AG04449 (cell line): ENCODE results near the gene RPL39L.
"Not testable (repeated sequence)": the region's sequence is repeated elsewhere in the genome, so short reads cannot be mapped to it uniquely, and the experiment has no call there.

ENCODE experiments used
- CTCF ChIA-PET: fragments of 350-600 bp; formaldehyde crosslinking; extraction: SDS; loops from one replicate; lab custom pipeline; 2021; ENCODE audit warnings: antibody characterized with exemption; lab: Yijun Ruan, JAX
- POLR2A ChIA-PET: fragments of 400-600, 350-600 bp; formaldehyde crosslinking; extraction: SDS; loops from one replicate; lab custom pipeline; 2020; ENCODE audit warnings: antibody characterized with exemption, inconsistent platforms; lab: Yijun Ruan, JAX
- DNase-seq: peaks from one replicate; pipeline ENCODE4 v3.0.0-alpha.2; 2010; ENCODE audit warnings: low read depth, low spot score
- H3K4me3 ChIP-seq: 2 replicates; pipeline ENCODE4 v1.5.1; 2011; ENCODE audit warnings: low read depth, mild to moderate bottlenecking, control low read depth, low read length
- TF ChIP-seq, protein P1 (sequence below): IDR thresholded peaks from one replicate; pipeline ENCODE4 v1.5.1; 2011; ENCODE audit warnings: mild to moderate bottlenecking, moderate library complexity, low read length, control low read depth, inconsistent platforms; ENCODE audit not compliant: insufficient read depth; ENCODE audit errors: missing control alignments

Gene RPL39L

GRCh38 chr3:187150186-187150585, 10.9 kb upstream of the RPL39L start:
- ChIA-PET POLR2A (no interaction called here), CTCF (interaction anchor here (1.0 to 5.2 kb wide), 4 partner anchors 10 to 85 kb away, joined by 3 to 53 read pairs (median 12); partner anchors contain the start of gene RPL39L)
- no peak overlapping the region for H3K4me3 ChIP-seq
- no peak for DNase-seq
- TF ChIP-seq, protein P1, sequence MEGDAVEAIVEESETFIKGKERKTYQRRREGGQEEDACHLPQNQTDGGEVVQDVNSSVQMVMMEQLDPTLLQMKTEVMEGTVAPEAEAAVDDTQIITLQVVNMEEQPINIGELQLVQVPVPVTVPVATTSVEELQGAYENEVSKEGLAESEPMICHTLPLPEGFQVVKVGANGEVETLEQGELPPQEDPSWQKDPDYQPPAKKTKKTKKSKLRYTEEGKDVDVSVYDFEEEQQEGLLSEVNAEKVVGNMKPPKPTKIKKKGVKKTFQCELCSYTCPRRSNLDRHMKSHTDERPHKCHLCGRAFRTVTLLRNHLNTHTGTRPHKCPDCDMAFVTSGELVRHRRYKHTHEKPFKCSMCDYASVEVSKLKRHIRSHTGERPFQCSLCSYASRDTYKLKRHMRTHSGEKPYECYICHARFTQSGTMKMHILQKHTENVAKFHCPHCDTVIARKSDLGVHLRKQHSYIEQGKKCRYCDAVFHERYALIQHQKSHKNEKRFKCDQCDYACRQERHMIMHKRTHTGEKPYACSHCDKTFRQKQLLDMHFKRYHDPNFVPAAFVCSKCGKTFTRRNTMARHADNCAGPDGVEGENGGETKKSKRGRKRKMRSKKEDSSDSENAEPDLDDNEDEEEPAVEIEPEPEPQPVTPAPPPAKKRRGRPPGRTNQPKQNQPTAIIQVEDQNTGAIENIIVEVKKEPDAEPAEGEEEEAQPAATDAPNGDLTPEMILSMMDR = no peak

DNA sequence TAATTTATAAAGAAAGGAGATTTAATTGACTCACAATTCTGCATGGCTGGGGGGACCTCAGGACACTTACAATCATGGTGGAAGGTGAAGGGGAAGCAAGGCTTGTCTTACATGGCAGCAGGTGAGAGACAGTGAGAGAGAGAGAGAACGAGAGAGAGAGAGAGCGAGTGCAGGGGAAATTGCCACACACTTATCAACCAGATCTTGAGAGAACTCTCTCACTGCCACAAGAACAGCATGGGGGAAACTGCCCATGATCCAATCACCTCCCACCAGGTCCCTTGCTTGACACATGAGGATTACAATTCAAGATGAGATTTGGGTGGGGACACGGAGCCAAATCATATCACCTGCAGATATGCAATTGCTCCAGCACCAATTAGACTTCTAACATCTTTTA, 7.1 kb upstream of the RPL39L start:
- ChIA-PET CTCF (no interaction called here), POLR2A (no interaction called here)
- DNase-seq = no peak
- TF ChIP-seq, protein P1 = no peak
- H3K4me3 ChIP-seq = no peak overlapping the region

GRCh38 chr3:187145149-187145895, 6.0 kb upstream of the RPL39L start:
- ChIA-PET CTCF (no interaction called here), POLR2A (no interaction called here)
- H3K4me3 ChIP-seq = no peak overlapping the region
- DNase-seq = no peak
- TF ChIP-seq, protein P1 = no peak

GRCh38 chr3:187139895-187140253, 578 bp upstream of the RPL39L start:
- H3K4me3 ChIP-seq = peak overlapping the region; percentile 81
- no peak for DNase-seq
- POLR2A ChIA-PET = interaction anchor here (1.0 kb wide), 1 partner anchor 208 kb away, joined by 4 read pairs; no protein-coding TSS in a partner anchor

GRCh38 chr3:187136936-187137335, 2.4 kb downstream of the RPL39L start:
- CTCF ChIA-PET = interaction anchor here (1.1 to 9.3 kb wide), 5 partner anchors 15 to 288 kb away, joined by 3 to 139 read pairs (median 5); no protein-coding TSS in a partner anchor
- H3K4me3 ChIP-seq = no peak overlapping the region
- TF ChIP-seq, protein P1 = no peak
- POLR2A ChIA-PET = no interaction called here
- DNase-seq = no peak

More at GRCh38 chr3:187139895-187140253, 578 bp upstream of the RPL39L start:
- CTCF ChIA-PET = interaction anchor here (0.5 to 9.3 kb wide), 51 partner anchors 9 to 577 kb away, joined by 3 to 139 read pairs (median 4); partner anchors contain the start of gene RTP1
- TF ChIP-seq, protein P1 = no peak

GRCh38 chr3:187136337-187136736, 3.0 kb downstream of the RPL39L start:
- no peak for DNase-seq
- POLR2A ChIA-PET = no interaction called here
- TF ChIP-seq, protein P1 = no peak
- H3K4me3 ChIP-seq = no peak overlapping the region
- CTCF ChIA-PET = interaction anchor here (0.9 to 9.3 kb wide), 6 partner anchors 16 to 287 kb away, joined by 3 to 139 read pairs (median 5); no protein-coding TSS in a partner anchor

GRCh38 chr3:187135172-187135690, 4.1 kb downstream of the RPL39L start:
- H3K4me3 ChIP-seq, POLR2A ChIA-PET, DNase-seq: not testable (repeated sequence)
- CTCF ChIA-PET = interaction anchor here (0.9 to 9.3 kb wide), 4 partner anchors 15 to 286 kb away, joined by 3 to 139 read pairs (median 5); no protein-coding TSS in a partner anchor

GRCh38 chr3:187133181-187133580, 6.1 kb downstream of the RPL39L start:
- POLR2A ChIA-PET, H3K4me3 ChIP-seq, DNase-seq: not testable (repeated sequence)
- CTCF ChIA-PET = interaction anchor here (0.8 to 1.2 kb wide), 2 partner anchors 20 to 32 kb away, joined by 3 to 4 read pairs; no protein-coding TSS in a partner anchor
